Islet precursor cell (in vitro differentiated cells): Measurements from ENCODE around the gene IPP.
A peak's percentile ranks its signal among the peaks of the same experiment; 100 is the strongest.
"Not testable (repeated sequence)": the region's sequence is repeated elsewhere in the genome, so short reads cannot be mapped to it uniquely, and the experiment has no call there.

ENCODE experiments used
- DNase-seq: peaks from one replicate; pipeline ENCODE4 v3.0.0-alpha.2; 2018

Gene IPP

GRCh38 chr1:45739137-45739536, 11.3 kb downstream of the IPP start:
- DNase-seq, result no peak

- DNase-seq, result no peak
Measured at GRCh38 chr1:45730780-45731319, 19.6 kb downstream of the IPP start.

GRCh38 chr1:45730075-45730779, 20.2 kb downstream of the IPP start:
- DNase-seq, result no peak

DNA sequence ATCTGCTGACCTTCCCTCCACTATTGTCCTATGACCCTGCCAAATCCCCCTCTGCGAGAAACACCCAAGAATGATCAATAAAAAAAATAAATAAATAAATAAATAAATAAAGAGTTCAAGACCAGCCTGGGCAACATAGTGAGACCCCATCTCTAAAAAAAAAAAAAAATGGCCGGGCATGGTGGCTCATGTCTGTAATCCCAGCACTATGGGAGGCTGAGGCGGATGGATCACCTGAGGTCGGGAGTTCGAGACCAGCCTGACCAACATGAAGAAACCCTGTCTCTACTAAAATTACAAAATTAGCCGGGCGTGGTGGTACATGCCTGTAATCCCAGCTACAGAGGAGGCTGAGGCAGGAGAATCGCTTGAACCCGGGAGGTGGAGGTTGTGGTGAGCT, 24.4 kb downstream of the IPP start:
- DNase-seq, result not testable (repeated sequence)

DNA sequence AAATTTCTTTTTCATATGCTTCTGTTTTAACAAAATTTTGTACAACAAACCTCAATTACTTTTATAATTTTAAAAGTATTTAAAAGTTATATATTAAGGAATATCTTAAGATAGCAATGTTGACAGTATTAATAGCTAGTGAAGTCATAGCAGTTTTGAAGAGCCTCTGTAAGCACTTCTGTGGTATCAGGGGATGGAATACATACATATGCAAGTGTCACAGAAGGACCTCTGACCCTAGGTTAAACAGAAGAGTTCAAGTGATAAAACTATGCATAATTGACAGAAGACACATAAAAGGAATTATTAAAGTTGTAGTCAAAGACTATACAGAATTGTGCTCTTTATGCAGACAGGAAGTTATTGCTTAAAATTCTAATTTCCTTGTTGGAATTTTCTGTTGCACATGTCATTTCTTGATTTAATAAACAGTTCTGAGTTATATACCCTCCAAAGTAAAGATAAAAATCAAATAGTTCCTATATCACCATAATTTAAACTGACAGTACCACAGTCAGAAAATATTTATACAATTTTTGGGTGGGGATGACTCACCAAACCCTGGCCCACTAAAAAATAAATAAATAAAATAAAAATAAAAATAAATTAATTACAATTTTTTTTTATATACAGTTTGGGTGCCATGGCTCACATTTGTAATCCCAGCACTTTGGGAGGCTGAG, 27.1 kb downstream of the IPP start:
- no peak for DNase-seq

- no peak for DNase-seq
Measured at GRCh38 chr1:45722809-45723208, 27.6 kb downstream of the IPP start.

- DNase-seq, result no peak
Measured at GRCh38 chr1:45721207-45721606, 29.2 kb downstream of the IPP start.

DNA sequence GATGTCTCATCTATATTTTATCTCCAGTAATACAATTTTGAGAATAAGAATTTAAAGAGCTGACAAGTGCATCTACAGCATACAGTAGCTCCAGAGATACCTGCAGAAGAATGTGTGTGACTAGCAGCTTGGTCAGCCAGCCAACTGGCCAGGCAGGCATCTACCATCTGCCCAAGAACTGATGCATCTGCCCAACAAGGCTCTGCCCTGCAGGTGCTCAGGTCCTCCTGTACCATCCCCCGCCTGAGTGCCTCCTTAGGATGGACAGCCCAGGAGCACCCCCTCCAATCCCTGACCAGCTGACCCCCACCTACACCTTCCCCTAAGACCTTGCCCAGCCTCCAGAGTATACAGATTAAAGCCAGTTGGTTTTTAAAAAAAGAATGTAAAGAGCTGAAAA, 32.2 kb downstream of the IPP start:
- DNase-seq, result no peak

DNA sequence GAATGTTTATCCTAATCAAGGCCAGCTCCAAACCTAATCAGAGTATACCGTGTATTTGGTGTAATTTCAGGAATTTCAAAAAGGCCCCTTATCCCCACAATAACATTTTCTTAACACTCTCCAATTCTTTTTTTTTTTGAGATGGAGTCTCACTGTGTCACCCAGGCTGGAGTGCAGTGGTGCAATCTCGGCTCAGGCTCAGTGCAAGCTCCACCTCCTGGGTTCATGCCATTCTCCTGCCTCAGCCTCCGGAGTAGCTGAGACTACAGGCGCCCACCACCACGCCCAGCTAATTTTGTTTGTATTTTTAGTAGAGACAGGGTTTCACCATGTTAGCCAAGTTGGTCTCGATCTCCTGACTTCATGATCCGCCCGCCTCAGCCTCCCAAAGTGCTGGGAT, 33.1 kb downstream of the IPP start:
- DNase-seq, result not testable (repeated sequence)

DNA sequence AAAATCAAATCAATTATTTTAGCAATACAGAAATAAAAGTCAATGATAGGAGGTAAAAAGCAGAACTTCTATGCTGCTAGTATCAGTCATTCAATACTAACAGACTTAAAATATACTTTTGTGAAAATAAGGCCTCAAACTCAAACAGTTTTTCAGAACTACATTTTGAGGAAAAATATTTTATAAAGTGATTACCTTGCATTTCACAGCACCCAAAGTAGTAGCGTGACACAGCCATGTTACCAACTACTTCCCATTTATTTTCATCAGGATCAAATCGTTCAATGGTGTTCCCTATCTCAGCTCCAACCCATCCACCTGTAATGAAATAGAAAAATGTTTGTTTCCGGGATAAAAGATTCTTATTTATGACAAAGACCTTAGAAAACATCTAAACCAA, 33.8 kb downstream of the IPP start:
- no peak for DNase-seq

- no peak for DNase-seq
Measured at GRCh38 chr1:45713711-45714110, 36.7 kb downstream of the IPP start.

DNA sequence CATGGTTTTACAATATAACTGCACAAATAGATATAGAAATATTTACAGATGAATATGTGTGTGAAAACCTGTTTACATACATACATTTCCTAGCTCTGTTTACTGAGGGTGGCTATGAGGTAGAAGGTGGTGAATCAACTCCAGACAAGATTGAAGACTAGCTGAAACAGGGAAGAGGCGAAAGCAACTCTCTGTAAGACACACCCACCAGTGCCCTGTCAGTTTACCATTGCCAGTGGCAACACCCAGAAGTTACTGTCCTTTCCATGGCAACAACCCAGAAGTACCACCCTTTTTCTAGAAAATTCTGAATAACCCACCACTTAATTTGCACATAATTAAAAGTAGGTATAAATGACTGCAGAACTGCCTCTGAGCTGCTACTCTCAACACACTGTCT, 45.8 kb downstream of the IPP start:
- DNase-seq, result no peak

DNA sequence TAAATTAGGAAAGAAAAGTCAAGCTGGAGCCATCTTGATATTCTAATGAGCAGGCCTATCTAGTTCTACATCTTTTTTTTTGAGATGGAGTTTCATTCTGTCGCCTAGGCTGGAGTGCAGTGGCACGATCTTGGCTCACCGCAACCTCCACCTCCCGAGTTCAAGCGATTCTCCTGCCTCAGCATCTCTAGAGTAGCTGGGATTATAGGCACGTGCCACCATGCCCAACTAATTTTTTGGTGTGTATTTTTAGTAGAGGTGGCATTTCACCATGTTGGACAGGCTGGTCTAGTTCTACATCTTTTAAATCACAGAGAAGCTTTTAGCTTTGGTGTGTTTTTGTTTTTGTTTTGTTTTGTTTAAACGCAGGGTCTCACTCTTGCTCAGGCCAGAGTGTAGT, 55.6 kb downstream of the IPP start:
- no peak for DNase-seq

GRCh38 chr1:45693811-45694210, 56.6 kb downstream of the IPP start:
- not testable (repeated sequence) for DNase-seq

DNA sequence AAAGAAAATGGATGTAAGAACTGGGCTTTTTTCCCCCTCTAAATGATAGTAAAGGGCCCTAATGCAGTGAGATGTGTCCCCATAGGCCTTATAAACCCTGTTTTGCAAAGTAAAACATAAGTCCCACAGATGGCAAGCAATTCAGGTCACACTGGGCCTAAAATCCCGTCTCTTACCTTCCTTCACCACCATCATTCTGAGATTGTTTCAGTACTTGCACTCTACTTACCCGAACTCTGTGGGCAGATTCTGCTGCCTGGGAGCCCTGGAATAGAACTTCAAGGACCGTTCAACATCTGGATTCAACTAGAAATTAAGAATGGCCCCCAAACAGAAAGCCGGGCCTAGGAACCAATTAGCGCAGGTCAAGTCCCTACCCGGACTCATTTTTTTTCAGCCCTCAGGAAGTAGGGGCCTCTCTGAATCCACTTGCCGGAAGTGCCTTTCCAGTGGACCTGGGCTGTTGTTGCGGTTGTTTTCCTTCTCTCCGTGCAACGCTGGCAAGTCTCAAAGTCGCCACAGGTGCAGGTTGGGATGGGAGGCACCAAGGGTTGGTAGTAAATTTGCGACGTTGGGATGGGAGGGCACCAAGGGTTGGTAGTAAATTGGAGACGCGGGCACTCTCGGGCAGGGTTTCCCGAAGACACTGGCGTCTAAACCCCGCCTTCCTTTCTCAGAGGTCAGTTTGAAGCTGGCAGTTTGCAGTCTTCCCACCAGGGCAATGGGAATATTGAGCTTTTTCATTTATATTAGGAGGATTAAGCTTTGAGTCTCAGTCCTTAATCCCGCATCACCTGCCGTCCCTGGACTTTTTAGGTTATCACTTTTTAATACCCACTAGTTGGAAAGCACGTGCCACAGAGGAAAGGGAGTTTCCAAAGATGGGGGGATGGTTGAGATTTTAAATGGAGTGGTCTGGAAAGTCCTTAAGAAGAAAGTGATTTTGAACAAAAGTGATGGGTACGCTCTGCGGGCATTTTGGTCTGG, 62.4 kb downstream of the IPP start, which contains the start of gene TMEM69:
Gene TMEM69, plus strand, starts transcription at position 428 of the 987 bp plus-strand sequence. CDS start 2,888 bp downstream, outside the sequence.
- peak; percentile 89 for DNase-seq

GRCh38 chr1:45687014-45687753, 63.3 kb downstream of the IPP start:
- DNase-seq, result peak; percentile 100

- peak; percentile 99 for DNase-seq
Measured at GRCh38 chr1:45686288-45687013, 64.0 kb downstream of the IPP start, which contains the start of gene GPBP1L1. Gene GPBP1L1 (minus strand): TSS chr1:45686533. CDS start chr1:45659087, 27,446 bp downstream.

DNA sequence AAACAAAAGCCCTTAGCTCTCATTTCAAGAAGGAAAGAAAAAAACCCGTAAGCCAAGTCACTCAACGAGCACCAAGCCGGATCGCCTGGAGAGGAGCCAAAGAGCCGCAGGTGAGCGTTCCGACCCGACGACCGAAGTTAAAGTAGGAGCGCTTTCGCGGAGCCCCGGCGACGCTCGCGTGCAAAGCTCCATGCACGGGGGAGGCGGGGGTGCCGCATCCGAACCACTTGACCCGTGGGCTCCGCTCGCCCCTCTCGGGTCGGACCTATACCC, 64.5 kb downstream of the IPP start:
- peak; percentile 73 for DNase-seq

DNA sequence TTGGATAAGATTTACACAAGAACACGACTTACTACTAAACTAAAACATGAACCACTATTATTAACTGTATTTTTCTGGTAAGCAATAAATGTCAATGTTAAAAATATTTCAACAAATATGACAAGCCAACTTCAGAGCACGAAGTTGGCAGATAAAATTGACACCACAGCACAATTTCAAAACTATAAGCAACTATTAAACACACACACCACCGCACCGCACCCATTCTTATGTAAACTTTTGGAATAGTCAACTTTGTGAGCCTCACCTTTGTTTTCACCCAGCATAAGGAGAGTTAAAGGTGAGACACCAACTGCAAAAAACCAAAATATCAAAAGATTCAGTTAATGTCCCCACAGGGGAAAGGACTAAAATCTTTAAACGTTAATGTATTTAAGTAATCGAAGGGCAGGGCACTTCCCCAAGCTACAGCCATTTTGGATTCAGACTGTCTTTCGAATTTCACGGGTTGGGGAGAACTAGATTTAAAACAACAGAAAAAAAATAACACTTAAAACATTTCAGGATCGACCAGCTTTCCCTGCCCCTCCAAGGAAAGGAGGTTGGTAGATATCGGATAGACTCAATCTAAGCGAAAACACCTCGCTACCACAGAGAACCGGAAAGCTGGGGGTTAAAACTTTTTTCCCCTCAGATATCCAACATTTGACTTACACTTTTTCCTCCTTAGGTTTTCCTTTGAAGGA, 65.0 kb downstream of the IPP start:
- no peak for DNase-seq

DNA sequence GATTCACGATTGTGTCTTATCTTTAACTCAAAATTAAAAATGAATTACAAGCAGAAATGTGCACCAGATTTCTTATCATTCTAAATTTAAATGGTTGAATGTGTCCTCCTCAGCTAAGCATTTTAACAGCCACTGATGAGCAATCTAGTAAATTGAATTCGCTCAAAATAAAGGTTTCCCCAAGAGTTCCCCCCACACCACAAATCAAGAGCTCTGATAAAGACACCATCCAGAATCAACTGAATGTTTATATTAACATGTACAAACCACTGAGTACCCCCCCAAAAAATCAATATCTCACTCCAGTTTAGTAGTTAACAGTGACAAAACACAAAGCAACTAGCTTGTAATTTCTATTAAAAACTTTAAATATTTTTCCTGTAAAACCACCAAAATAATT, 66.1 kb downstream of the IPP start:
- no peak for DNase-seq

DNA sequence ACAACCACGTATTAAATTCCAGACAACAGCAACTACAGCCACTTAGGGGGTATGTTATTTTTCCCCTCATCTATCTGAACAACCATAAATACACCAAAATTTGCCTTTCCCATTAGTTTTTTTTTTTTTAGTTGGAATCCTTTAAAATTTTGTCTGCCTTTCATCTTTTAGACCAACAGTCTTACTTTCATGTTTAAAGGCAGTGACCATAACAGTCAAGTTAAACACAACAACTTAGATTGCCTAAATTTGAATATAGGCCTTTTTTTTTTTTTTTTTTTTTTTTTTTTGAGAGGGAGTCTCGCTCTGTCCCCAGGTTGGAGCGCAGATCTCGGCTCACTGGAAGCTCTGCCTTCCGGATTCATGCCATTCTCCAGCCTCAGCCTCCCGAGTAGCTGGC, 67.5 kb downstream of the IPP start:
- no peak for DNase-seq
